Thoracic aorta endothelial cell (primary cell): ENCODE data around the gene BCL11B. TPM values are rescaled to one million over a fixed set of nuclear protein-coding genes. Genes with fewer than 3 reads are reported as not detected.

Source experiments
- total RNA-seq: library from RNA; depleted of rRNA; stranded (reverse); fragments of >200 nt; gene quantifications from 2 replicates; pipeline ENCODE4 v1.2.3, GENCODE V29; 2012

The BCL11B gene
- total RNA-seq: under 0.01 and 0.27 TPM in 2 replicates

GRCh38 chr14:99271951-99272631 is at the start of gene BCL11B:
Gene BCL11B (minus strand): TSS chr14:99272197. CDS start chr14:99271218, 979 bp downstream.

Other genes starting within 250 kb of the BCL11B start
- gene SETD3, start 208.7 kb upstream of the BCL11B start, total RNA-seq: 87.0 and 91.6 TPM in 2 replicates
- gene CCNK, start 209.2 kb upstream of the BCL11B start, total RNA-seq: 43.5 and 44.8 TPM in 2 replicates